H1 (cell line): ENCODE data around the gene VWA1. TPM values are rescaled to one million over a fixed set of nuclear protein-coding genes. Genes with fewer than 3 reads are reported as not detected.

Experiments used
- CTCF ChIA-PET: fragments of 300-600 bp; sonication (Branson Sonifier 250); formaldehyde crosslinking; loops from one replicate; lab custom pipeline; 2021; ENCODE audit not compliant: partially characterized antibody; lab: Charles Lee
- POLR2A ChIA-PET: fragments of 300-600 bp; sonication (Branson Sonifier 250); formaldehyde crosslinking; loops from one replicate; lab custom pipeline; 2021; ENCODE audit warnings: inconsistent platforms; ENCODE audit not compliant: partially characterized antibody; lab: Charles Lee
- DNase-seq, 2 experiments: peaks; one replicate each; pipeline versions ENCODE4 v3.0.0 to v3.0.0-alpha.2; 2010 to 2022; ENCODE audit warnings: low spot score in 2 of 2, low read depth in 1 of 2, mixed read lengths in 1 of 2
- FAIRE-seq: peaks from 2 replicates; lab custom pipeline; 2011; peaks lifted over from hg19 to GRCh38; lab: Jason Lieb, UNC
- H2AFZ ChIP-seq: 2 replicates; pipeline ENCODE4 v1.8.1; 2012; ENCODE audit warnings: low read length, inconsistent platforms
- H2AK5ac ChIP-seq: 2 replicates; pipeline ENCODE4 v1.6.1; 2013; ENCODE audit warnings: low read depth, low read length
- H2BK120ac ChIP-seq: replicated peaks from 2 replicates; pipeline ENCODE3; 2013; ENCODE audit warnings: low read depth, low read length, inconsistent platforms
- H2BK12ac ChIP-seq: 2 replicates; pipeline ENCODE4 v1.6.1; 2013; ENCODE audit warnings: low read depth, low read length
- H2BK15ac ChIP-seq: 2 replicates; pipeline ENCODE4 v1.6.1; 2013; ENCODE audit warnings: low read length
- H2BK20ac ChIP-seq: 2 replicates; pipeline ENCODE4 v1.6.1; 2013; ENCODE audit warnings: low read length
- H2BK5ac ChIP-seq: 2 replicates; pipeline ENCODE4 v1.6.1; 2013; ENCODE audit warnings: low read depth, low read length
- H3K14ac ChIP-seq: 2 replicates; pipeline ENCODE4 v1.6.1; 2013; ENCODE audit warnings: inconsistent platforms; ENCODE audit not compliant: insufficient read length
- H3K18ac ChIP-seq: 2 replicates; pipeline ENCODE4 v1.6.1; 2013; ENCODE audit warnings: low read length; ENCODE audit errors: extremely low read depth
- H3K23ac ChIP-seq: 2 replicates; pipeline ENCODE4 v1.6.1; 2013; ENCODE audit warnings: inconsistent platforms; ENCODE audit not compliant: insufficient read length
- H3K23me2 ChIP-seq: 2 replicates; pipeline ENCODE4 v1.6.1; 2013; ENCODE audit warnings: low read depth, low read length
- H3K27ac ChIP-seq: 2 replicates; pipeline ENCODE4 v1.6.1; 2011; ENCODE audit warnings: low read depth, low read length, inconsistent platforms
- H3K27me3 ChIP-seq, 4 experiments: replicated peaks in 1 of 4; 1 replicate in 1 of 4; 2 replicates in 3 of 4; pipeline versions ENCODE4 v1.6.1 to v1.8.1; 2011 to 2013; ENCODE audit warnings: low read length in 3 of 4, mild to moderate bottlenecking in 3 of 4, inconsistent platforms in 2 of 4, mixed read lengths in 2 of 4, moderate library complexity in 1 of 4; ENCODE audit not compliant: control insufficient read depth in 3 of 4, insufficient read depth in 3 of 4; ENCODE audit errors: extremely low read depth in 1 of 4
- H3K36me3 ChIP-seq, 4 experiments: 2 replicates each; pipeline versions ENCODE4 v1.6.1 to v1.8.1; 2011 to 2013; ENCODE audit warnings: mild to moderate bottlenecking in 4 of 4, low read length in 3 of 4, moderate library complexity in 2 of 4, control low read depth in 1 of 4, inconsistent platforms in 1 of 4; ENCODE audit not compliant: insufficient read depth in 4 of 4, control insufficient read depth in 2 of 4
- H3K4ac ChIP-seq: replicated peaks from 2 replicates; pipeline ENCODE3; 2013; ENCODE audit warnings: low read length, low read depth, mixed read lengths, inconsistent platforms; ENCODE audit not compliant: insufficient read length
- H3K4me1 ChIP-seq, 4 experiments: replicated peaks in 1 of 4; 1 replicate in 1 of 4; 2 replicates in 3 of 4; pipeline versions ENCODE4 v1.6.1 to v1.8.1; 2011 to 2013; ENCODE audit warnings: low read length in 3 of 4, inconsistent platforms in 2 of 4, mixed read lengths in 1 of 4; ENCODE audit not compliant: insufficient read depth in 4 of 4, control insufficient read depth in 3 of 4
- H3K4me2 ChIP-seq, 2 experiments: 2 replicates each; pipeline versions ENCODE4 v1.6.1 to v1.8.1; 2011 to 2013; ENCODE audit warnings: low read depth in 2 of 2, low read length in 2 of 2, control low read depth in 1 of 2, inconsistent platforms in 1 of 2, mild to moderate bottlenecking in 1 of 2; ENCODE audit not compliant: insufficient read depth in 1 of 2
- H3K4me3 ChIP-seq, 4 experiments: fragments of 200-600, 300-600 bp in 1 of 4; sonication (generic), shearing (Covaris generic), sonication (Bioruptor Twin) in 1 of 4; 2 replicates each; pipeline versions ENCODE4 v1.5.1 to v1.8.1; 2011 to 2016; ENCODE audit warnings: low read length in 4 of 4, low read depth in 3 of 4, control low read depth in 2 of 4, inconsistent platforms in 2 of 4, mild to moderate bottlenecking in 2 of 4, mixed read lengths in 1 of 4, moderate library complexity in 1 of 4; ENCODE audit not compliant: insufficient read depth in 2 of 4; ENCODE audit errors: extremely low read depth in 1 of 4
- H3K56ac ChIP-seq: replicated peaks from 2 replicates; pipeline ENCODE3; 2013; ENCODE audit warnings: low read depth, mild to moderate bottlenecking, mixed read lengths, low read length, inconsistent platforms; ENCODE audit not compliant: insufficient read length
- H3K79me1 ChIP-seq: 2 replicates; pipeline ENCODE4 v1.6.1; 2013; ENCODE audit warnings: low read depth, low read length, control low read depth
- H3K79me2 ChIP-seq, 2 experiments: 2 replicates each; pipeline versions ENCODE4 v1.6.1 to v1.8.1; 2012 to 2013; ENCODE audit warnings: low read length in 2 of 2, mild to moderate bottlenecking in 2 of 2, inconsistent platforms in 1 of 2; ENCODE audit not compliant: insufficient read depth in 2 of 2, control insufficient read depth in 1 of 2
- H3K9ac ChIP-seq, 4 experiments: replicated peaks in 1 of 4; 1 replicate in 1 of 4; 2 replicates in 3 of 4; pipeline versions ENCODE4 v1.6.1 to v1.8.1; 2011 to 2013; ENCODE audit warnings: low read depth in 3 of 4, low read length in 3 of 4, control low read depth in 2 of 4, mild to moderate bottlenecking in 2 of 4, moderate library complexity in 2 of 4, inconsistent platforms in 1 of 4; ENCODE audit errors: extremely low read depth in 1 of 4
- H3K9me3 ChIP-seq, 2 experiments: 2 replicates each; pipeline versions ENCODE4 v1.6.1 to v1.8.1; 2012 to 2013; ENCODE audit warnings: mild to moderate bottlenecking in 2 of 2, moderate library complexity in 2 of 2, control low read depth in 1 of 2, inconsistent platforms in 1 of 2, low read depth in 1 of 2, low read length in 1 of 2, mixed read lengths in 1 of 2; ENCODE audit not compliant: insufficient read depth in 2 of 2
- H4K20me1 ChIP-seq, 2 experiments: replicated peaks in 1 of 2; 2 replicates each; pipeline versions ENCODE3 to v1.8.1; 2011 to 2013; ENCODE audit warnings: inconsistent platforms in 2 of 2, low read length in 2 of 2, mild to moderate bottlenecking in 1 of 2; ENCODE audit not compliant: insufficient read depth in 2 of 2, control insufficient read depth in 1 of 2
- H4K5ac ChIP-seq: 2 replicates; pipeline ENCODE4 v1.6.1; 2013; ENCODE audit warnings: low read length, low read depth, mixed read lengths, inconsistent platforms; ENCODE audit not compliant: insufficient read length
- H4K8ac ChIP-seq: 2 replicates; pipeline ENCODE4 v1.8.0; 2013; ENCODE audit warnings: mild to moderate bottlenecking, moderate library complexity, low read length, inconsistent platforms; ENCODE audit not compliant: insufficient read depth; ENCODE audit errors: extremely low read depth
- H4K91ac ChIP-seq: replicated peaks from 2 replicates; pipeline ENCODE3; 2013; ENCODE audit warnings: low read length, mixed read lengths, inconsistent platforms; ENCODE audit not compliant: insufficient read length
- KDM1A ChIP-seq: fragments of 200-600, 300-600 bp; sonication (generic); IDR thresholded peaks from 2 replicates; pipeline ENCODE4 v1.7.1; 2016; ENCODE audit warnings: mild to moderate bottlenecking, low read length, borderline replicate concordance
- RFX5 ChIP-seq: IDR thresholded peaks from 2 replicates; pipeline ENCODE4 v1.6.1; 2011; ENCODE audit warnings: low read depth, low read length, improper control_type of control experiment, borderline replicate concordance
- TEAD4 ChIP-seq: IDR thresholded peaks from 2 replicates; pipeline ENCODE4 v1.6.1; 2012; ENCODE audit warnings: low read depth, low read length, inconsistent platforms, mixed read lengths
- WGBS, 2 experiments: shearing (Covaris generic) in 1 of 2; methylation state at CpG; one replicate each; pipeline versions ENCODE4 v1.1.6 to v1.1.7; 2013 to 2015; ENCODE audit warnings: low lambda C conversion rate in 2 of 2, mixed read lengths in 2 of 2, inconsistent platforms in 1 of 2, low coverage in 1 of 2, missing lambda C conversion rate in 1 of 2; ENCODE audit not compliant: insufficient replicate concordance in 2 of 2, insufficient coverage in 1 of 2, insufficient read length in 1 of 2; ENCODE audit errors: extremely low coverage in 1 of 2, missing lambda C conversion rate in 1 of 2; 5-methylcytosine and 5-hydroxymethylcytosine counted together
- polyA plus RNA-seq, 7 experiments: library from polyadenylated mRNA; depleted of rRNA in 3 of 7; stranded (reverse) in 5 of 7; unstranded in 2 of 7; fragments of >200 nt in 5 of 7; fragments of 200-250 nt in 2 of 7; gene quantifications; 1 replicate in 5 of 7; 2 replicates in 1 of 7; 4 replicates in 1 of 7; pipeline versions ENCODE4 v1.2.1 to v1.2.3, GENCODE V29; 2011 to 2013; ENCODE audit warnings: missing spikeins in 2 of 7, mixed read lengths in 2 of 7
- total RNA-seq: library from RNA; stranded (reverse); fragmentation: NEBNext Ultra II Directional; extraction: Animal tissue kit (Norgen Biotek cat#: 25700); gene quantifications from 2 replicates; pipeline ENCODE4 v1.2.1, GENCODE V29; 2021

Gene VWA1
- total and polyA plus RNA-seq, 2 of the 8 experiments (the other 6 are each of a cell fraction or from before 2014, with no cell fraction given): 16.0 to 36.6 TPM

- ChIA-PET POLR2A (interaction anchor here (0.6 to 2.1 kb wide), 5 partner anchors 9 to 79 kb away, joined by 3 to 5 read pairs (median 3); no protein-coding TSS in a partner anchor), CTCF (interaction anchor here (0.5 to 2.4 kb wide), 5 partner anchors 9 to 221 kb away, joined by 3 to 12 read pairs (median 5); no protein-coding TSS in a partner anchor)
- 95% methylated on average over 26 of the region's 26 CpGs; no CpG with 5 or more reads in 1 of the 2 experiments for WGBS, 2 experiments
- DNase-seq (no peak), FAIRE-seq (no peak)
- Histone ChIP-seq H3K4me1 (no peaks in the 10 kb centered on the region), H2AK5ac (no peak overlapping the region), H3K56ac (no peak overlapping the region), H2BK5ac (no peak overlapping the region), H3K18ac (no peak overlapping the region), H3K4me2 (no peak overlapping the region), H4K91ac (no peak overlapping the region), H3K79me2 (no peaks in the 10 kb centered on the region), H3K27me3 (no peaks in the 10 kb centered on the region), H4K5ac (no peak overlapping the region), H3K14ac (no peak overlapping the region), H3K27ac (no peak overlapping the region), H3K4me3 (no peak overlapping the region), H2BK120ac (no peak overlapping the region), H2BK20ac (no peak overlapping the region), H3K9ac (no peak overlapping the region), H2BK15ac (no peak overlapping the region), H3K4ac (no peak overlapping the region), H4K8ac (peak overlapping the region; percentile 18; the same call in 1 of the 2 replicates), H3K23me2 (no peaks in the 10 kb centered on the region), H3K23ac (no peak overlapping the region), H4K20me1 (no peaks in the 10 kb centered on the region), H2AFZ (no peak overlapping the region), H3K36me3 (no peaks in the 10 kb centered on the region), H3K79me1 (no peaks in the 10 kb centered on the region), H3K9me3 (no peaks in the 10 kb centered on the region), H2BK12ac (no peak overlapping the region)
- no peak for TF ChIP-seq TEAD4
- no peak for TF ChIP-seq KDM1A
- TF ChIP-seq RFX5: no peak
Observed at GRCh38 chr1:1451696-1452364, 16.3 kb downstream of the VWA1 start.
